ENCODE measurements around the gene SPATA2L. TPM values are rescaled to one million over a fixed set of nuclear protein-coding genes. Genes with fewer than 3 reads are reported as not detected.

The SPATA2L gene
- total RNA-seq, 3 donors from 2014 or later: 13.6 to 16.4 (median 14.3) TPM

DNA sequence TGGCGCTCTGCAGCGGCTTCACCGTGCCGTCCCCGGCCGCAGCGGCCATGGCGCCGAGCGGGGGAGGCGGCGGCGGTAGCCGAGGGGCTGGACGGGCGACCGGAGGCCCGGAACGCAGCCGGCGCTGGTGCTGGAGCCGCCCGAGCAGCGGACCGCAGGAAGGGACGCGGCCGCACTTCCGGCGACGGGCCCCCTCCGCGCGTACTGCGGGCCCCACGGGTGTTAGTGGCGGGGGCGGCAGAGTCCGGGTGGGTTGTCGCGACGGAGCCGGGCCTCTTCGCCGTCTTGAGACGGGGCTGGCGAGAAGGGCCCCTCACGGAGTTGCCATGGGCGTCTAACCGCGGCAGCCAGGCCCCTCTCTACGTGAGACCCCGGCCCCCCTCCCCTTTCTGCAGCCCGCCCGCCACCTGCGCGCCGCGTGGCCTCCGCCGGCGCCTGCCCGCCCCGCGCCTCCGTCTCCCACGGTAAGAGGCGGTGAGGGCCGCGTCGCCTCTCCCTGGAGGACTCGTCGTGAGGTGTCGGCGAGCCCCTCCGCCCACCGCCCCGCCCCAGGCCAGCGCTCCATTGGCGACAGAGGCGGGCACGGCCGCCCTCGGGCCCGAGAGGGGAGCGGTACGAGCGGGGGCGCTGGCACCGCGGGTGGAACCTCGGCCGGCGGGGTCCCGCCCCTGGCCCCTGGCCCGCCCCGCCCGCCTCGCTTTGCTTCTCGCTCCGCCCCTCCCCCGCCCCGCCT lies 19.5 kb upstream of the SPATA2L start, which contains the start of the genes VPS9D1 and ZNF276:
Gene VPS9D1, minus strand, starts transcription at position 86 of the 733 bp plus-strand sequence. Its CDS starts 37 bp downstream, at position 49.
Gene ZNF276, plus strand, starts transcription at position 725 of the 733 bp plus-strand sequence. CDS start 104 bp downstream, outside the sequence.
- Mint-ChIP-seq H3K36me3 (ENCODE audit: insufficient read depth) (peaks cover 12% of the 10 kb centered on the region), H3K4me3 (peak within 1 kb of the TSS; percentile 88), H3K4me1 (ENCODE audit: low read depth) (peaks cover 40% of the 10 kb centered on the region), H3K9me3 (no peaks in the 10 kb centered on the region), H3K27me3 (ENCODE audit: low read depth) (no peaks in the 10 kb centered on the region)
- DNase-seq (peak; percentile 85), ATAC-seq (peak; percentile 62 to 65)

DNA sequence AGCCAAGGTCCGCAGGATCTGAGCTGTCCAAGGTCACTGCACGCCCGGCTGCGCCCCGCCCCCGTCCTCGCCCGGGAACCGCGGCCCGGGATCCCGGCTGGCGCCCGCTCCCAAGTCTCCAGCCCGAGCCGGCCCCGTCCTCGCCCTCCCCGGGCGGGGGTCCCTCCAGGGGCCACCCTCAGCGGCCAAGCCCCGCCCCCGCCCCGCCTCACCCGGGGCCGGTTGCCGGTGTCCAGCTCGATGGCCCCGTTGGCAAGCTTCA lies 19.0 kb upstream of the SPATA2L start:
- peaks cover 40% of the 10 kb centered on the region for H3K4me1 Mint-ChIP-seq (ENCODE audit: low read depth)
- H3K36me3 Mint-ChIP-seq (ENCODE audit: insufficient read depth): peaks cover 12% of the 10 kb centered on the region
- ATAC-seq: peak in 1 of 2 donors; percentile 0
- H3K4me3 Mint-ChIP-seq: peak overlapping the region; percentile 79
- no peaks in the 10 kb centered on the region for H3K9me3 Mint-ChIP-seq
- peak; percentile 24 for DNase-seq
- H3K27me3 Mint-ChIP-seq (ENCODE audit: low read depth): no peaks in the 10 kb centered on the region

DNA sequence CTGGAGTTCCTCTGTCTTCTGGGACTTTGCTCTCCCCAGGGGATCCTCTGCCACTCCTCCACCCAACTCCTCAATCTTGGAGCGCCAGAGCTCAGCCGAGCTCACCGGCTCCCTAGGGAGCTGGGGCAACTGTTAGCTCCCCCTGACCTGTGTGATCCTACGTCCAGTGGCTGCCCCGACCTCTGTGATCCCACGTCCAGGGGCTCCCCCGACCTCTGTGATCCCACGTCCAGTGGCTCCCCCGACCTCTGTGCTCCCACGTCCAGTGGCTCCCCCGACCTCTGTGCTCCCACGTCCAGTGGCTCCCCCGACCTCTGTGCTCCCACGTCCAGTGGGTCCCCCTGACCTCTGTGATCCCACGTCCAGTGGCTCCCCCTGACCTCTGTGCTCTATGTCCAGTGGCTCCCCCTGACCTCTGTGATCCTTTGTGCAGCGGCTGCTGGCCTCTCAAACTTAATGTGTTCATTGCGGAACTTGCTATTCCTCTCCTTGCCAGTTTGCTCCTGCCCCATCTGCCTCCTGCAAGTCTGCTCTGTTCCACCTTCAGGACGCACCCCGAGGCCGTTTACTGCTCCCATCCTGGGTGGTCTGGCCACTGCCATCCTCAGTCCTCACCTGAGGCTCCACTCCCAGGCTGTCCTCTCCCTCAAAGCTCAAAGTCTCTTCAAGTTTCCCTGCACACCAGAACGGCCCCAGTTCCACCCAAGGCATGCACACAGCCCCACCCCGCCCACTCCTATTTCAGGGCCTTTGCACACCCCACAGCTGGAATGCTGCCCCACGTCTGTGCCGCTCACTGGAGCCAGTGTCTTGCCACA lies 16.4 kb upstream of the SPATA2L start:
- no peaks in the 10 kb centered on the region for H3K9me3 Mint-ChIP-seq
- no peak overlapping the region for H3K4me3 Mint-ChIP-seq
- peaks cover 21% of the 10 kb centered on the region for H3K4me1 Mint-ChIP-seq (ENCODE audit: low read depth)
- H3K27me3 Mint-ChIP-seq (ENCODE audit: low read depth): no peaks in the 10 kb centered on the region
- peaks cover 9% of the 10 kb centered on the region for H3K36me3 Mint-ChIP-seq (ENCODE audit: insufficient read depth)
- no peak for ATAC-seq
- DNase-seq: no peak

DNA sequence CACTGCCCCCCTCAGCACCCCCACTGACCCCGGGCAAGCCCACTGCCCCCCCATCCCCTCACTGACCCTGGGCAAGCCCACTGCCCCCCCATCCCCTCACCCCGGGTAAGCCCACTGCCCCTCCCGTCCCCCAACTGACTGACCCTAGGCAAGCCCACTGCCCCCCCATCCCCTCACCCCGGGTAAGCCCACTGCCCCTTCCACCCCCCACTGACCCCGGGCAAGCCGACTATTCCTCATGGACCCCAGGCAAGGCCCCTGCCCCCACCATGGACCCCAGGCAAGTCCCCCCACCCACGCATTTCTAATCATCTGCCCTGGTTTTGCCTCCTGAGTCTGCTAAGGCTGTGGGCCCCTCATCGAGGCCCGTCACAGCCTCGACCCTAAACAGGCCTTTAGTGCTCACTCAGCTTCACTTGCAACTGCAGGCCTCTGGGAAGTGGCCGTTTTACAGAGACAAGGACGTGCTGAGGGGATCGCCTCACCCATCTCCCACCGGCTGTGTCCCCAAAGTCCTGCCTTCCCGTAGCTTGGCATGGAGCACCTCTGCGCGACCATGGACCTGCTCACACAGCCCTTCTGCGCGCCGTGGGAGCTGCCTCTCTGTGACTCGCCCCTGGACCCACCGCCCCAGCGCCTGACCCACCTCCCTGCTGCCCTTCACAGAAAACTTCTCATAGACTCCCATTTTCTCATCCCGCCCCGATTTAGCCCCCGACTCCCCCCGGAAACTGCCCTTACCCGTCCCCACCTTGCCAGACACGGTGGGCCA lies 15.6 kb upstream of the SPATA2L start:
- Mint-ChIP-seq H3K4me1 (ENCODE audit: low read depth) (peaks cover 16% of the 10 kb centered on the region), H3K36me3 (ENCODE audit: insufficient read depth) (peaks cover 6% of the 10 kb centered on the region), H3K9me3 (no peaks in the 10 kb centered on the region), H3K4me3 (no peak overlapping the region), H3K27me3 (ENCODE audit: low read depth) (no peaks in the 10 kb centered on the region)
- ATAC-seq: no peak
- DNase-seq: no peak

DNA sequence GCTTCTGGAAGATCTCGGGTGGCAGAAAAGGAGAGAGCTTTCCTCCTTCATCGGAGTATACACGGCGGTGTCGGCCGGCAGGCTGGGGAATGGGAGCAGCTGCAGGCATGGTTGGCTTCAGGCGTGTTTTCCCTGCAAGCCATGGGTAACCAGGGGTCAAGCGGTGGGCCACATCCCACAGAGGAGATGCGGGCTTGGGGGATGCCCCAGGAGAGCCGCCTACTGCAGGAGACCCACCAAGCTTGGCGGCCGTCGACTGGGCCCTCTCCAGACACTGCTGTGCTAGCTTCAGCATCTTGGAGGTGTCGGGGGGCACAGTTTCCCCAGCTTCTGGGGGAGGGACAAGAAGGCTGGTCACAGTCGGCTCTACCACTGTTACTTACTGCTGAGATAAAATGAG lies 15.0 kb upstream of the SPATA2L start:
- no peaks in the 10 kb centered on the region for H3K9me3 Mint-ChIP-seq
- peaks cover 6% of the 10 kb centered on the region for H3K36me3 Mint-ChIP-seq (ENCODE audit: insufficient read depth)
- H3K27me3 Mint-ChIP-seq (ENCODE audit: low read depth): no peaks in the 10 kb centered on the region
- H3K4me3 Mint-ChIP-seq: no peak overlapping the region
- H3K4me1 Mint-ChIP-seq (ENCODE audit: low read depth): peaks cover 16% of the 10 kb centered on the region
- no peak for ATAC-seq
- DNase-seq: no peak

- H3K36me3 Mint-ChIP-seq (ENCODE audit: insufficient read depth): peaks cover 3% of the 10 kb centered on the region
- peak in 1 of 2 donors; percentile 20 for ATAC-seq
- H3K4me3 Mint-ChIP-seq: peak overlapping the region; percentile 80
- H3K27me3 Mint-ChIP-seq (ENCODE audit: low read depth): no peaks in the 10 kb centered on the region
- no peak for DNase-seq
- H3K9me3 Mint-ChIP-seq: no peaks in the 10 kb centered on the region
- H3K4me1 Mint-ChIP-seq (ENCODE audit: low read depth): no peaks in the 10 kb centered on the region
Measured at GRCh38 chr16:89712274-89712781, 10.8 kb upstream of the SPATA2L start.

GRCh38 chr16:89711601-89712273 lies 10.2 kb upstream of the SPATA2L start:
- Mint-ChIP-seq H3K4me3 (peak overlapping the region; percentile 80), H3K27me3 (ENCODE audit: low read depth) (no peaks in the 10 kb centered on the region), H3K4me1 (ENCODE audit: low read depth) (no peaks in the 10 kb centered on the region), H3K9me3 (no peaks in the 10 kb centered on the region), H3K36me3 (ENCODE audit: insufficient read depth) (peaks cover 3% of the 10 kb centered on the region)
- peak; percentile 81 for DNase-seq
- peak; percentile 84 to 85 for ATAC-seq

DNA sequence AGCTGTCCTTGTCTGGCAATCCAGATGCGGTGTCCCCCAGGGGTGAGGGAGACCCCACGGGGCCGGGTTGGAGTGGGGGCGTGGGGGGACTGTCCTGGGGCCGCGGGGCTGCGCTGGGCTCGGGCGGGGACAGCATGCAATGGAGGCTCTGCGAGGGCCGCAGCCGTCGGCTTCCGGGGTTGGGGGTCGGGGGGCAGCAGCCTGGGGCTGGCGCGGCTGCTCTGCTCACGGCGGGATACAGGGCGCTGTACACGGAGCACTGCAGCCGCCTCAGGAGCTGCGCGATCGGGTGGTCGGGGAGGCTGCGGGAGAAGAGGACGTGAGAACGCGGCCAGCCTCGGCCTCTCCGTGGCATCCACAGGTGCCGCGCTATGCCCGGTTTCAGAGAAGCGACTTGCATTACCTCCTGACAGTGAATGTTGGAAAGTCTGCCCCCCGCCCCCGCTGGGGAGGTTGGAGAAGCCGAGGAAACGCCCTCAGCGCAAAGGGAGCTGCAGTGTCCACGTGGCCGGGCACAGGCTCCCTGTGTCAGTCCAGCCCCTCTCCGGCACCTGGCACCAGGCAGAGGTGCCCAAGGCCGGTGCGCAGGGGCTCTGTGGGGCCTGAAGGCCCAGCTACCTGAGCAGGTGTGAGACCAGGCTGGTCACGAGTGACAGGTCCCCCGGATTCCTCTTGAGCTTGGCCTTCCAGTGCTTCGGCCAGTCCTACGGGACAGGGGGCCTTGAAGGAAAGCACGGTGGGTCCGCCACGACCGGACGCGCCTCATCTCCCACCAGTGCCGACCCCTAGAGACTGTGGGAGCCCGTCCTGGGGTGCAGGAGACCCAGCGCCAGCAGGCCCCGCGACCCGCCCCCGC lies 9.4 kb upstream of the SPATA2L start:
- H3K36me3 Mint-ChIP-seq (ENCODE audit: insufficient read depth): peaks cover 3% of the 10 kb centered on the region
- no peak overlapping the region for H3K4me3 Mint-ChIP-seq
- peak in 1 of 2 donors; percentile 2 for ATAC-seq

GRCh38 chr16:89709716-89710432 lies 8.4 kb upstream of the SPATA2L start:
- Mint-ChIP-seq H3K4me3 (peak overlapping the region; percentile 40), H3K36me3 (ENCODE audit: insufficient read depth) (peaks cover 3% of the 10 kb centered on the region), H3K27me3 (ENCODE audit: low read depth) (no peaks in the 10 kb centered on the region), H3K4me1 (ENCODE audit: low read depth) (peaks cover 8% of the 10 kb centered on the region), H3K9me3 (no peaks in the 10 kb centered on the region)
- no peak for ATAC-seq
- no peak for DNase-seq

More for the DNA sequence above, 9.4 kb upstream of the SPATA2L start:
- no peak for DNase-seq
- Mint-ChIP-seq H3K9me3 (no peaks in the 10 kb centered on the region), H3K4me1 (ENCODE audit: low read depth) (peaks cover 6% of the 10 kb centered on the region), H3K27me3 (ENCODE audit: low read depth) (no peaks in the 10 kb centered on the region)

GRCh38 chr16:89709166-89709565 lies 7.7 kb upstream of the SPATA2L start:
- Mint-ChIP-seq H3K4me3 (no peak overlapping the region), H3K27me3 (ENCODE audit: low read depth) (no peaks in the 10 kb centered on the region), H3K4me1 (ENCODE audit: low read depth) (peaks cover 8% of the 10 kb centered on the region), H3K9me3 (no peaks in the 10 kb centered on the region), H3K36me3 (ENCODE audit: insufficient read depth) (peaks cover 2% of the 10 kb centered on the region)
- ATAC-seq (no peak), DNase-seq (no peak)

GRCh38 chr16:89708481-89708931 lies 7.0 kb upstream of the SPATA2L start:
- Mint-ChIP-seq H3K4me3 (no peak overlapping the region), H3K4me1 (ENCODE audit: low read depth) (peaks cover 8% of the 10 kb centered on the region), H3K27me3 (ENCODE audit: low read depth) (no peaks in the 10 kb centered on the region), H3K9me3 (no peaks in the 10 kb centered on the region), H3K36me3 (ENCODE audit: insufficient read depth) (no peaks in the 10 kb centered on the region)
- no peak for ATAC-seq
- DNase-seq: no peak

- ATAC-seq: no peak
- peaks cover 8% of the 10 kb centered on the region for H3K4me1 Mint-ChIP-seq (ENCODE audit: low read depth)
- no peaks in the 10 kb centered on the region for H3K27me3 Mint-ChIP-seq (ENCODE audit: low read depth)
- H3K4me3 Mint-ChIP-seq: no peak overlapping the region
- no peaks in the 10 kb centered on the region for H3K9me3 Mint-ChIP-seq
- H3K36me3 Mint-ChIP-seq (ENCODE audit: insufficient read depth): no peaks in the 10 kb centered on the region
- DNase-seq: no peak
Measured at GRCh38 chr16:89707695-89708094, 6.2 kb upstream of the SPATA2L start.
